Activated T-cell treated with anti-CD3 and anti-CD28 coated beads, Interleukin-2, amount 50 U/mL, for 72 hours (primary cell): Measurements from ENCODE around the gene MAML3. TPM values are rescaled to one million over a fixed set of nuclear protein-coding genes. Genes with fewer than 3 reads are reported as not detected.

Experiments
- ATAC-seq, 2 donors: fragments of 150-1000 bp; cut with Tn5 transposase; replicated peaks in 1 of 2; 2 replicates each; pipeline ENCODE4 v1.10.0; 2021; ENCODE audit warnings: moderate library complexity in 2 of 2, mild to moderate bottlenecking in 1 of 2
- DNase-seq, 2 donors: peaks; one replicate each; pipeline ENCODE4 v3.0.0; 2021 to 2022; ENCODE audit warnings: mixed read lengths in 1 of 2
- H3K27ac Mint-ChIP-seq: one replicate; pipeline ENCODE4 v1.8.0; 2022; ENCODE audit warnings: mild to moderate bottlenecking, moderate library complexity, mixed read lengths
- H3K27me3 Mint-ChIP-seq: one replicate; pipeline ENCODE4 v1.8.0; 2022; ENCODE audit warnings: low read depth, mixed read lengths
- H3K36me3 Mint-ChIP-seq, 2 donors: one replicate each; pipeline ENCODE4 v1.8.0; 2022; ENCODE audit warnings: mixed read lengths in 2 of 2, mild to moderate bottlenecking in 1 of 2; ENCODE audit not compliant: insufficient read depth in 2 of 2
- H3K4me1 Mint-ChIP-seq: one replicate; pipeline ENCODE4 v1.8.0; 2022; ENCODE audit warnings: low read depth, mixed read lengths
- H3K4me3 Mint-ChIP-seq, 2 donors: one replicate each; pipeline ENCODE4 v1.8.0; 2022; ENCODE audit warnings: mild to moderate bottlenecking in 2 of 2, mixed read lengths in 2 of 2, moderate library complexity in 2 of 2
- H3K9me3 Mint-ChIP-seq, 2 donors: one replicate each; pipeline ENCODE4 v1.8.0; 2022; ENCODE audit warnings: mixed read lengths in 2 of 2
- total RNA-seq, 2 donors: library from RNA; stranded (reverse); gene quantifications; one replicate each; pipeline ENCODE4 v1.2.3, GENCODE V29; 2022

The MAML3 gene
- total RNA-seq, 2 donors from 2014 or later, result 5.3 to 5.5 TPM

GRCh38 chr4:139676913-139677585 is 476.9 kb downstream of the MAML3 start:
- Mint-ChIP-seq H3K4me3 (no peak overlapping the region), H3K36me3 (peaks cover 0 to 2% of the 10 kb centered on the region in 2 donors), H3K27ac (no peak overlapping the region), H3K27me3 (no peaks in the 10 kb centered on the region), H3K9me3 (no peaks in the 10 kb centered on the region), H3K4me1 (no peaks in the 10 kb centered on the region)
- no peak for DNase-seq
- no peak for ATAC-seq

GRCh38 chr4:139676365-139676764 is 477.6 kb downstream of the MAML3 start:
- no peaks in the 10 kb centered on the region for H3K27me3 Mint-ChIP-seq
- ATAC-seq (no peak), DNase-seq (no peak)
- no peaks in the 10 kb centered on the region for H3K9me3 Mint-ChIP-seq
- no peak overlapping the region for H3K27ac Mint-ChIP-seq
- peaks cover 0 to 2% of the 10 kb centered on the region in 2 donors for H3K36me3 Mint-ChIP-seq
- no peaks in the 10 kb centered on the region for H3K4me1 Mint-ChIP-seq
- no peak overlapping the region for H3K4me3 Mint-ChIP-seq

GRCh38 chr4:139675651-139676050 is 478.3 kb downstream of the MAML3 start:
- ATAC-seq, result no peak
- H3K27ac Mint-ChIP-seq, result no peak overlapping the region
- no peak overlapping the region for H3K4me3 Mint-ChIP-seq
- H3K27me3 Mint-ChIP-seq, result no peaks in the 10 kb centered on the region
- no peaks in the 10 kb centered on the region for H3K36me3 Mint-ChIP-seq
- H3K4me1 Mint-ChIP-seq, result no peaks in the 10 kb centered on the region
- no peaks in the 10 kb centered on the region for H3K9me3 Mint-ChIP-seq
- DNase-seq, result no peak

- Mint-ChIP-seq H3K9me3 (no peaks in the 10 kb centered on the region), H3K27me3 (no peaks in the 10 kb centered on the region), H3K36me3 (no peaks in the 10 kb centered on the region), H3K27ac (no peak overlapping the region), H3K4me3 (no peak overlapping the region), H3K4me1 (peaks cover 2% of the 10 kb centered on the region)
- ATAC-seq, result no peak
- no peak for DNase-seq
Observed at GRCh38 chr4:139674875-139675550, 479.0 kb downstream of the MAML3 start.

GRCh38 chr4:139672732-139673131 is 481.3 kb downstream of the MAML3 start:
- no peak for ATAC-seq
- no peaks in the 10 kb centered on the region for H3K27me3 Mint-ChIP-seq
- H3K36me3 Mint-ChIP-seq, result peaks cover 0 to 3% of the 10 kb centered on the region in 2 donors
- no peak for DNase-seq
- H3K27ac Mint-ChIP-seq, result no peak overlapping the region
- no peak overlapping the region for H3K4me3 Mint-ChIP-seq
- peaks cover 7% of the 10 kb centered on the region for H3K4me1 Mint-ChIP-seq
- H3K9me3 Mint-ChIP-seq, result no peaks in the 10 kb centered on the region

GRCh38 chr4:139672215-139672614 is 481.8 kb downstream of the MAML3 start:
- Mint-ChIP-seq H3K9me3 (no peaks in the 10 kb centered on the region), H3K4me1 (peaks cover 8% of the 10 kb centered on the region), H3K4me3 (no peak overlapping the region), H3K36me3 (peaks cover 0 to 3% of the 10 kb centered on the region in 2 donors), H3K27me3 (no peaks in the 10 kb centered on the region), H3K27ac (no peak overlapping the region)
- DNase-seq (no peak), ATAC-seq (no peak)

- DNase-seq (no peak), ATAC-seq (no peak)
- peaks cover 17% of the 10 kb centered on the region for H3K4me1 Mint-ChIP-seq
- no peak overlapping the region for H3K27ac Mint-ChIP-seq
- H3K27me3 Mint-ChIP-seq, result no peaks in the 10 kb centered on the region
- H3K4me3 Mint-ChIP-seq, result no peak overlapping the region
- H3K36me3 Mint-ChIP-seq, result peaks cover 0 to 6% of the 10 kb centered on the region in 2 donors
- no peaks in the 10 kb centered on the region for H3K9me3 Mint-ChIP-seq
Observed at GRCh38 chr4:139670775-139671174, 483.2 kb downstream of the MAML3 start.

GRCh38 chr4:139669890-139670289 is 484.1 kb downstream of the MAML3 start:
- H3K9me3 Mint-ChIP-seq, result no peaks in the 10 kb centered on the region
- ATAC-seq, result no peak

GRCh38 chr4:139669335-139669734 is 484.6 kb downstream of the MAML3 start:
- DNase-seq, result no peak
- Mint-ChIP-seq H3K4me3 (no peak overlapping the region), H3K4me1 (peaks cover 25% of the 10 kb centered on the region), H3K9me3 (no peaks in the 10 kb centered on the region), H3K36me3 (peaks cover 0 to 6% of the 10 kb centered on the region in 2 donors), H3K27ac (no peak overlapping the region), H3K27me3 (no peaks in the 10 kb centered on the region)
- ATAC-seq, result no peak

More at GRCh38 chr4:139669890-139670289, 484.1 kb downstream of the MAML3 start:
- no peak for DNase-seq
- H3K4me1 Mint-ChIP-seq, result peaks cover 25% of the 10 kb centered on the region
- no peak overlapping the region for H3K27ac Mint-ChIP-seq
- peaks cover 0 to 6% of the 10 kb centered on the region in 2 donors for H3K36me3 Mint-ChIP-seq
- H3K4me3 Mint-ChIP-seq, result no peak overlapping the region
- no peaks in the 10 kb centered on the region for H3K27me3 Mint-ChIP-seq

- no peaks in the 10 kb centered on the region for H3K9me3 Mint-ChIP-seq
Observed at GRCh38 chr4:139668658-139669201, 485.3 kb downstream of the MAML3 start.

GRCh38 chr4:139668036-139668435 is 485.9 kb downstream of the MAML3 start:
- Mint-ChIP-seq H3K4me3 (no peak overlapping the region), H3K9me3 (no peaks in the 10 kb centered on the region), H3K36me3 (peaks cover 0 to 6% of the 10 kb centered on the region in 2 donors), H3K4me1 (peaks cover 25% of the 10 kb centered on the region), H3K27ac (no peak overlapping the region), H3K27me3 (no peaks in the 10 kb centered on the region)
- DNase-seq (no peak), ATAC-seq (no peak)

More at GRCh38 chr4:139668658-139669201, 485.3 kb downstream of the MAML3 start:
- H3K36me3 Mint-ChIP-seq, result peaks cover 0 to 6% of the 10 kb centered on the region in 2 donors
- no peak overlapping the region for H3K27ac Mint-ChIP-seq
- peaks cover 25% of the 10 kb centered on the region for H3K4me1 Mint-ChIP-seq
- DNase-seq, result no peak
- H3K27me3 Mint-ChIP-seq, result no peaks in the 10 kb centered on the region
- ATAC-seq, result no peak
- H3K4me3 Mint-ChIP-seq, result no peak overlapping the region
